22Rv1 (cell line): ENCODE results near the gene SLC7A1.

ENCODE experiments used
- ZFX ChIP-seq: fragments of 450-650 bp; IDR thresholded peaks from 2 replicates; pipeline ENCODE4 v1.6.1; 2017; ENCODE audit warnings: antibody characterized with exemption, borderline replicate concordance
- TF ChIP-seq, protein P1 (sequence below): fragments of 450-650 bp; IDR thresholded peaks from 2 replicates; pipeline ENCODE4 v1.5.1; 2017; ENCODE audit warnings: mild to moderate bottlenecking

DNA sequence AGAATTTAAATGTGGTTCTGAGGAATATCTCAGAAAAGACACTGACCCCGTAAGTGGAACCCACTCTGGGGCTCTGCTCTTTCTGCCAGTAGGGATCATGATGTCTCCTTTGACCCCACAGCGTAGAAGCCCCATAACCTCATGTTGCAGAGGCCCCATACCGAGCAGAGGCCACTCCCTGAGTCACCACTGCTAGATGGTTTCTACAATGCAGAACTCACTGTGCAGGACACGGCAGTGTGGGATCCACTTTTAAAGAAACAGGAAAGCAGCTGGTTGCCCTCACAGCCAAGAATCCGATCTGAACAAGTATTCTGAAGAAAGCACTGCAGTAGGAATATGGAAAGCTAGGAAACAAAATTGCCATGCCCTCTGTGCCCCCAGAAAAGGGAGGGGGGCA, 4.2 kb downstream of the SLC7A1 start:
- TF ChIP-seq, protein P1, sequence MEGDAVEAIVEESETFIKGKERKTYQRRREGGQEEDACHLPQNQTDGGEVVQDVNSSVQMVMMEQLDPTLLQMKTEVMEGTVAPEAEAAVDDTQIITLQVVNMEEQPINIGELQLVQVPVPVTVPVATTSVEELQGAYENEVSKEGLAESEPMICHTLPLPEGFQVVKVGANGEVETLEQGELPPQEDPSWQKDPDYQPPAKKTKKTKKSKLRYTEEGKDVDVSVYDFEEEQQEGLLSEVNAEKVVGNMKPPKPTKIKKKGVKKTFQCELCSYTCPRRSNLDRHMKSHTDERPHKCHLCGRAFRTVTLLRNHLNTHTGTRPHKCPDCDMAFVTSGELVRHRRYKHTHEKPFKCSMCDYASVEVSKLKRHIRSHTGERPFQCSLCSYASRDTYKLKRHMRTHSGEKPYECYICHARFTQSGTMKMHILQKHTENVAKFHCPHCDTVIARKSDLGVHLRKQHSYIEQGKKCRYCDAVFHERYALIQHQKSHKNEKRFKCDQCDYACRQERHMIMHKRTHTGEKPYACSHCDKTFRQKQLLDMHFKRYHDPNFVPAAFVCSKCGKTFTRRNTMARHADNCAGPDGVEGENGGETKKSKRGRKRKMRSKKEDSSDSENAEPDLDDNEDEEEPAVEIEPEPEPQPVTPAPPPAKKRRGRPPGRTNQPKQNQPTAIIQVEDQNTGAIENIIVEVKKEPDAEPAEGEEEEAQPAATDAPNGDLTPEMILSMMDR = no peak
- no peak for TF ChIP-seq ZFX
